Upper lobe of left lung (tissue), 4 donors: Measurements from ENCODE around the gene RRAS2.

Source experiments
- POLR2A ChIP-seq, 4 donors: fragments of 450-650 bp; IDR thresholded peaks; one replicate each; pipeline ENCODE4 v1.5.1; 2016 to 2017; ENCODE audit warnings: antibody characterized with exemption in 4 of 4, mild to moderate bottlenecking in 2 of 4
- TF ChIP-seq, protein P1 (sequence below), 6 experiments: fragments of 450-650 bp in 4 of 6; fragments of 200-600 bp in 2 of 6; sonication (generic) in 2 of 6; IDR thresholded peaks; one replicate each; pipeline ENCODE4 v1.5.1; 2016 to 2019; ENCODE audit warnings: antibody characterized with exemption in 6 of 6

GRCh38 chr11:14361951-14362350, 3.0 kb upstream of the RRAS2 start:
- TF ChIP-seq, protein P1, sequence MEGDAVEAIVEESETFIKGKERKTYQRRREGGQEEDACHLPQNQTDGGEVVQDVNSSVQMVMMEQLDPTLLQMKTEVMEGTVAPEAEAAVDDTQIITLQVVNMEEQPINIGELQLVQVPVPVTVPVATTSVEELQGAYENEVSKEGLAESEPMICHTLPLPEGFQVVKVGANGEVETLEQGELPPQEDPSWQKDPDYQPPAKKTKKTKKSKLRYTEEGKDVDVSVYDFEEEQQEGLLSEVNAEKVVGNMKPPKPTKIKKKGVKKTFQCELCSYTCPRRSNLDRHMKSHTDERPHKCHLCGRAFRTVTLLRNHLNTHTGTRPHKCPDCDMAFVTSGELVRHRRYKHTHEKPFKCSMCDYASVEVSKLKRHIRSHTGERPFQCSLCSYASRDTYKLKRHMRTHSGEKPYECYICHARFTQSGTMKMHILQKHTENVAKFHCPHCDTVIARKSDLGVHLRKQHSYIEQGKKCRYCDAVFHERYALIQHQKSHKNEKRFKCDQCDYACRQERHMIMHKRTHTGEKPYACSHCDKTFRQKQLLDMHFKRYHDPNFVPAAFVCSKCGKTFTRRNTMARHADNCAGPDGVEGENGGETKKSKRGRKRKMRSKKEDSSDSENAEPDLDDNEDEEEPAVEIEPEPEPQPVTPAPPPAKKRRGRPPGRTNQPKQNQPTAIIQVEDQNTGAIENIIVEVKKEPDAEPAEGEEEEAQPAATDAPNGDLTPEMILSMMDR (IDR thresholded peaks at IDR 0.05) = no peak
- no peak for TF ChIP-seq POLR2A (IDR thresholded peaks at IDR 0.05)
